GM18517 (cell line): ENCODE results near the gene IGFL1.
"Not testable (repeated sequence)": the region's sequence is repeated elsewhere in the genome, so short reads cannot be mapped to it uniquely, and the experiment has no call there.

ENCODE experiments used
- ATAC-seq: cut with Tn5 transposase; IDR thresholded peaks from one replicate; pipeline ENCODE4 v1.9.1; 2021; ENCODE audit warnings: mild to moderate bottlenecking, moderate library complexity; ENCODE audit not compliant: unreplicated experiment

IGFL1 gene

DNA sequence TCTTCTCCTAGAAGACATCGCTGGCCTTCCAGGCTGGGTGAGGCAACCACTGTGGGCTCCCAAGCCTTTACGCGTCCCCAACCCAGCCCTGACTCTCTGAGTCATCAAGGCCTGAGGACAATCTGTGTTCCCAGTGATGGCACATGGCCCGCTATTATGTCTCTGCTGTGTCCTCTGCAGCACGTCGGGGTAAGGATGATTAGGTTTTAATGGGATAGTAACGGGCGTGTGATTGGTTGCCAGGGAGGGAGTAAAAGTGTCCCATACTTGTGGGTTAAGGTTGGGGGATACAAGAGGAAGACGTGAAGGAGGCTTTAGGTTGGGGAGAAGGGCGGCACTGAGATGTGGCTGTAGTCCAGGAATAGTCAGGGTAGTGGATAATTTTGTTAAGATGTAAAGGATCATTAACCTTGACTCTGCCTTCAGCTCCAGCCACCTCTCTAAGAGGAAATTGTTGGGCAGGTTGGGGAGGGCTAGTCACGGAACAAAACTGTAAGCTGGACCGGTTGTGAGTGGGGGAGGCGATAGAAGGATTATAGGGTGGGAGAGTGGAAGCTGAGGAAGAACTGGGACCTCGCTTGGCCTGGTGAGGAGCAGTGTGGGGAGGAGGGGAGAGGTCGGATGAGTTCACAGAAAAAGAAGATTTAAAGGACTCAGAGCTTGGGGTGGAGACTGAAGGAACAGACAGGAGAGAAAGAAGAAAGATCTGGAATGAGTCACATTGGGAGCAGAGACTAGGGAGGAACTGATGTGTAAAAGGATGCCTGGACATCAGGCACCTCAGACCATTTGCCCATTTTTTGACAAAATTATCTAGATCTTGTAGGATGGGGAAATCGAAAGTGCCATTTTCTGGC lies 27.9 kb upstream of the IGFL1 start:
- ATAC-seq = no peak

DNA sequence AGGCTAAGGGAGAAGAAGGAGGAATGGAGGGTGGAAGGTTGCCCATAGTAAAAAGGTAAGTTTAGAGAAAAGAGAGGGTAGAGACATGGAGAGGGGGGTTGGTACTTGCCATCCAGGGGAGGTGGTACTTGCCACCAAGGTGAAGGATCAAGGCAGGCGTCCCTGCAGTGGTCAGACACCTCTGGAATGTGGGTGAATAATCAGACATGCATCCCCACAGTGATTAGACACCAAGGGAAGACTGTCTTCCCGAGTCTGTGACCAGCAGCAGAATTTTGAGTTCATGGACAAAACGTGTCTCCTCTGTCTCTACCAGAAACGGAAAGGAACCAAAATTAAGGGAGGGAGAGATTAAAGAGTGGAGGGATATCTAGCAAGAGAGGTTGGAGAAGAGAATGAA lies 27.1 kb upstream of the IGFL1 start:
- ATAC-seq = no peak

DNA sequence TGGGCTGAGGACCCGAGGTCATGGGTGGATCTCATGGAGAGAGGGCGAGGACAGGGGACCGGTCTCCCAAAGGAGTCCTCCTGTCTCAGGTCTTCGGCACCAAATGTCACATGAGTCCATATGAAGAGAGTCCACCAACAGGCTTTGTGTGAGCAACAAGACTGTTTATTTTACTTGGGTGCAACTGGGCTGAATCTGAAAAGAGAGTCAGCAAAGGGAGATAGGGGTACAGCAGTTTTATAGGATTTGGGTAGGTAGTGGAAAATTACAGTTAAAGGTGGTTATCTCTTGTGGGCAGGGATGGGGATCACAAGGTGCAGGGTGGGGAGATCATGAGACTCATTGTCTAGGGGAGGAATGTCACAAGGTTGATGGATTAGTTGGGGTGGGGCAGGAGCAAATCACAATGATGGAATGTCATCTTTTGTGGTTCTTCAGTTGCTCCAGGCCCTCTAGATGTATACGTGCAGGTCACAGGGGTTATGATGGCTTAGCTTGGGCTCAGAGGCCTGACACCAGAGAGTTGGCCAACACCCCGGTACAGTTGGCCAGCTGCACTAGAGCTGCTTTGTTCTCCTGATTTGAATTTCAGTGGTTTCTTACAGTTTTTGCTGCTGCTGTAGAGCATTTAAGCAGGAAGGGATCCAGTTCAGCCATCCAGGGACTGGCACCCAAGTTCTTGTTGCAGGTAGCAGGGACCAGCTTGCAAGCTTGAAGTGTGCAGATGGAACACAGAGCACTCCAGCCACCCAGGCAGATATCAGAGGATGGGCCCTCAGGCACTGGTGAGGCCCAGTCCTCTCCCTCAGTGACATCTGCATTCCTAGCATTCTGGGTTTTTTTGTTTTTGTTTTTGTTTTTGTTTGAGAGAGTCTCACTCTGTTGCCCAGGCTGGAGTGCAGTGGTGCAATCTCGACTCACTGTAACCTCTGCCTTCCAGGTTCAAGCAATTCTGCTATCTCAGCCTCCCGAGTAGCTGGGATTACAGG lies 26.4 kb upstream of the IGFL1 start:
- ATAC-seq = no peak

DNA sequence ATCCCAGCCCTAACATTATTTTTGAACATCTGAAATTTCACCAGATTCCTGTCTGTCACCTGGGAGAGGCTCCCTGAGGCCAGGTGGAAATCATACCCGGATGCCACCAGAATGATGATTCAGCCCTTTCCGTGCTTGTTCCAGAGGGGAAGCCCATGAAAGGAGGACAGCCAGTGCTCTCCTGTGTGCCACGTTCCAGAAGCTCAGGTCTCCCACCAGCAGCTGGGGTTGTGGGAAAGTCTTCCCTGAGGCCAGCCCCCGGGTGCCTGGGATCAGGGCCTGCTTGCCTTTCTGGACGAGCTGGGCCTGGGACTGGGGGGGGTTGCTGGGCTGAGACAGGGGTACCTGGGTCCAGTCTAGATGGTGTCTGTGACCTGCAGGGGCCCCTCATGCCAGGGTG lies 25.5 kb upstream of the IGFL1 start:
- ATAC-seq = no peak

DNA sequence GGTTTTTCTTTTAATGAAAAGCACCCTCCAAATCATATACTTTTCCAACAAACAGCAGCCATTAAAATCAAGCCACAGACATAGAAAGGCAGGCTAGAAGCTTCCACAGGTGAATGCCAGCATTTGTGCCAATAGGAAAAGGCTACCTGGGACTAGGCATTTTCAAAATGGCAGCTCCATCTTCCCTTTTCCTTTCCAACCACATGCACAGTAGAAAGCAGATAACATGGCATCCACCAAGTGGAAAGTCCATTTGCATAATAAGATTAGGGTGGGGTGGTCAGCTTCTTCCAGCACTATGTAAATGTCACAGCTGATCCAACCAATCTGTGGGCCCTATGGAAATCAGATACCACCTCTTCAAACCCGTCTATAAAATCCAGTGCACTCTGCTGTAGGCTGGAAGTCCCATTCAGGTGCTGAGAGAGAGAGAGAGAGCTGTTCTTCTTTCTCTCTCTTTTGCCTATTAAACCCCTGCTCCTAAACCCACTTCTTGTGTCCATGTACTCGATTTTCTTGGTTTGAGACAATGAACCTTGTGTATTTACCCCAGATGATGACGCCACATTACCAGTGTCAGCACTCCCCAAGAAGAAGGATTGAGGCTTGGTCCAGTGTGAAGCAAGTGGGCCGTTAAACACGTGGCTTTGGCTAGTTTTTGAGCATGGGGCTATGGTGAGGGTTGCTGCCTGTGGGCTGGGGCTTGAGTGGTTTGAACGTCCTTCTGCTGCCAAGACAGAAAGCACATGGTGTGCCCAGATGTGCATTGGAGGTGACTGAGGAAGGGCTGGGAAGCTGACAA lies 24.2 kb upstream of the IGFL1 start:
- ATAC-seq = no peak

DNA sequence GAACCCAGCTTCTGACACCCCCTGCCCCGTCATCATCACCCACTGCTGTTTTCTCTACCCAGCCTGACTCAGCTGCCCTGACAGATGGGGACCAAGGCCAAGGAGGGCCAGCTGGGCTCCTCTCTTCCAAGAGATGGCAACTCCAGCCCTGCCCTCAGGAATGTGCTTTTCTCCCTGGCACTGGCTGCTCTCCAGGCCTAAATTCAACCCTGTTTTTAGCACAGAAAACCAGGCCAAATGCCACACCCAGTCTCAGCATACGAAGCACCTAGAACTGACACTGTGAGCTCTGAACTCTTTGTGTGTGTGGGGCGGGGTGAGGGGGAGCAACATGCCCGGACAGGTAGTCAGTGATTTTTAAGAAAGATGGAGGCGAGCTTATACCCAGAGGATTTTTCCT lies 23.4 kb upstream of the IGFL1 start:
- ATAC-seq = no peak

DNA sequence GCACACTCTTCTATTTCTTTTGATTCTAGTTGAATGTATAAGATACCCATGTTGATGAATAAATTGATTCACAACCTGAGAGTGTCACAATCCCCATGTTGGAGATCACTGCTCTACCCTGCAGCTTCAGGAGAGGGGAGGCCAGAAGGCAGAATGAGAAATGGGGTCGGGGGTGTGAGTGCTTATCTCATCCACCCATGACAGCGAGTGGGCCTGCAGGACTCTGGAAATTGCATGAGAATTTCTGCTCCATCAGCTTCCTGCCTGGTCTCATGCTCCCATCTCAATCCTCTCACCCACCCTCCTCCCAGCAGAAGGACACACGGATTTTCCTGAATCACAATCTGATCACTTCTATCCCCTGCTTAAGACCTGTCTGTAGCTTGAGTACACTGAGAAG lies 22.9 kb upstream of the IGFL1 start:
- ATAC-seq = no peak

DNA sequence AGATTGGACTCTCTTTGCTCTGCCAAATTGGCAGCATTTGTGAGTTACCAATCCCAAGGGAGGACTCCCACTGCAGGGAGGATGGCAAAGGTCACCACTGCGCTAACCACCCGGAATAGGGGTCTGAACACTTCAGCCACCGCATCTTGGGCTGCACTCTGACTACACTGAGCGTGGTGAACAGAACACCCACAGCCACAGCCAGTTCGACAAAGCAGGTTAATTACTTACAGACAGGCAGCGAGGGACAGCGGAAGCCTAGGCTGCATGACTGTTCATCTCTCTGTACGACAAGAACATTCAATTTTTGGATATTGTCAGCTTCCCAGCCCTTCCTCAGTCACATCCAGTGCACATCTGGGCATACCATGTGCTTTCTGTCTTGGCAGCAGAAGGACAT lies 21.7 kb upstream of the IGFL1 start:
- ATAC-seq = not testable (repeated sequence)

DNA sequence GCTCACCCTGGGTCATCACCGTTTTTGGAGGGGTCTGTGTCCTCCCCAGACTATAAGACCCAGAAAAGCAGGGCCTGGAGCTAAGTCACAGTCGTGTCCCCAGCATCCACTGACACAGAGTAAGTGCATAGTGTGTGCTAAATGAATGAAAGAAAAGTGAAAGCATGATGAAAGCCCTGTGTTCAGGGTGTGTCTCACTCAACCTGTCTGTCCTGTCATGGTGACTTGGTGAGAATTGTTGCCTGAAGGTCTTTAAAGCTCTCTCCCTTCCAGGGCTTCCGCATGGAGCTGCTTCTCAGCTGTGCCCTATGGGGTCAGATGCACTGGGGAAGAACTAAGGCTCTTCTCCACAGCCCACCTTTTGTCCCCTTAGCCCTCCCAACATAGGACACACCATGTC lies 20.5 kb upstream of the IGFL1 start:
- ATAC-seq = no peak

DNA sequence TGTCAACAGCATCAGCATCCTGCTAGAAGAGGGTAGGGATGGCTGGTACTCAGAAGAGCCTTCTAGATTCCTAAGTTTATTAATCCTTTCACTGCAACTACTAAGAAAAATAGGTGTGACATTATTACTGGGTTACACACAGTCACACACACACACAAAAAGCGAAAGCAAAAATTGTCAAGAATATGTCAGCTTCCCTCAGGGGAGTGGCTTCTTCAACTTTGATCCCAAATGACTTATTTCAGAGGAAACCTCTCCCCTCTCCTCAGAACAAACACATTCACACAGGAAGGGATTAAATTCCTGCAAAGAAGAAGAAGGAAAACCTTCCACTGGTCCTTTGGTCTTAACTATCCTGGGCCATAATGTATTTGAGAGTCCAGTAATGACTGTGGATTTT lies 20.1 kb upstream of the IGFL1 start:
- no peak for ATAC-seq

DNA sequence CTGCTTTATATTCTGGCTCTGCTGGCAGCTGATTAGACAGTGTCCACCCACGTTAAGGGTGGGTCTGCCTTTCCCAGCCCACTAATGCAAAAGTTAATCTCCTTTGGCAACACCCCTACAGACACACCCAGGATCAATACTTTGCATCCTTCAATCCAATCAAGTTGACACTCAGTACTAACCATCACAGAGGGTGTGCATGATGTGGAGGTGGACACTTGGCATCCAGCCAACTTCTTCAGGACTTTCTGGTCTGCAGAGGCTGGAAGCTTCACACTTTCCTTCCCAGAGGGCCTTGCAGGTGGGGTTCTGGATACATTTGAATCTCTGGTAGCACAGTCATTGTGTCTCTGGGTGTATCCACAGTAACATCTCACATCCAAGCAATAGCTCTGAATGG lies 18.9 kb upstream of the IGFL1 start:
- no peak for ATAC-seq

DNA sequence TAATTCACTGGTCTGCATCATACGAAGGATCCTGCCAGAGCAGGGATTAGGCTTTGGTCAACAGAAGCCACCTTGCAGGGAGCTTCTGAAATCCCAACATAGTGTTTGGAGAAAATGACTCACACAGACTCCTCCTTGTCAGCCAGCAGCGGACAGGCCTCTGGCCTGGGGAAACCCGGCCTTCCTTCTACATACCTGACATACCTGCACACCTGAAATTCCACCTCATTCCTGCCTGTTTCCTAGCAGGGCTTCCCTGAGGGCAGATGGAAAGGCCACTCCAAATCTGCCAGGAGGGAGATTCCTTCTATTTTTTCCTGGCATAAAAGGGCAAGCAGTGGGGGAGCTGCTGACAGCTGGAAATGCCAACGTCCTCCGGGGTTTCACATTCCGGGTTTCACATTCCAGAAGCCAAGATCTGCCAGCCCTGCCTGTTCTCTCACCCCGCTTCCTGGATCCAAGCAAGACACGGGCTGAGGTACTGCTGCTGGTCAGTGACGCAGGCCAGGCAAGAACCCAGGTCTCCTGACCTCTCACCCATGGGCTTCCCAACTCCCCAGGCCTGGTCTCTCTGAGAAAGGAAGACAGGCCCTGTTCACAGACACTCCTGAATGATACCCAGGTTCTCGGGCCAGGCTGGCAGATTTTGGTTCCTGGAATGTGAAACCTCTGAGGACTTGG lies 18.2 kb upstream of the IGFL1 start:
- no peak for ATAC-seq

DNA sequence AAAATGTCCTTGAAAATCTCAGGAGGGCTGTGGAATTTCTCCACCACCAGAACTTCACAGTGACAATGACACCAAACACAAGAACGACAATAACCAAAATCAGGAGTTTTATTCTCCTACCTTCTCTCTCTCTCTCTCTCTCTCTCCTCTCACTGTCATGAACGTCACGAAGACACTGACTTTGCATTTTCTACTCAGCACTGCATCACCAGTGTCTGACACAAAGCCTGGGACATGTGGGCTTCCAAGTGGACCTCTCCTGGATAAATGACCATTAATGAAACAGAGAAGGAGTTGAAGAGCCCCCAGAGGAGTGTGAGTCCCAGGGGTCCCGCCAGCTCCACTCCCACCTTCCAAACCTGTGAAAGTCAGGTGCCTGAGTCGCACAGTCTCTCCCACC lies 16.9 kb upstream of the IGFL1 start:
- ATAC-seq = not testable (repeated sequence)

DNA sequence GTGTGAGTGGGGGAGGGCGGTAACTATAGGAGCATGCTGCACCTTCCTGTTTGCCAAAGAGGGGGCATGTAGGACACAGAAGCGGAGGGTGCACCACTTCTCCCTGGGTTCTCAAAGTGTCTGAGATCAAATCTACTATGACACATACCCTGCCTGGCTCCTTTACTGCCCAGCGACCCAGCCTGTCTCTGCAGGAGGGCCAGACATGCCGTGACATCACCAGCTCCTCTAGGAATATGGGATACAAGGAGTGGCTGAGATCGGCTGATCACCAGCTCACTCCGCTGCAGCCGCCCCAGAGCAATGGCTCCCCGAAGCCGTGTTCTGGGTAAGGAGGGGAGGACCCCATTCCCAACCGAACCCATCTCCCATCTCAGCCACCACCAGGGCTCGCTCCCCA lies 16.4 kb upstream of the IGFL1 start:
- no peak for ATAC-seq

DNA sequence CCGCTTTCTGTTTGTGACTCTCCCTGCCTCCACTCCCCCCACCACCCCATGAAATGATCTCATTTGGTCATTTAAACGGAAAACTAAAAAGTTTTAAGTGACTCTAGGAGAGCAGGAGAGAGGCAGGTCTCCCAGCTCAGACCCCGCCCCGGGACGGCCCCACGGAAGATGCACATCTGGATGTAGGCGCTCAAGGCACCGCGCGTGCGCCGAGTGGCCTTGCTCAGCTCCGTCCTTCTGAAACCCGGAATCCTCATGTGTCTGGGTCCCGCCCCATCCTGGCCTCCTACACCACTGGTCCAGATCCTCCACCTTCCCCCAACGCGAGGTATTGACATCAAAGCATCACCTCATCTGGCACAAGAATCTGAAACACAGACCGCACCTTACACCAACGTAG lies 15.7 kb upstream of the IGFL1 start:
- ATAC-seq = no peak

DNA sequence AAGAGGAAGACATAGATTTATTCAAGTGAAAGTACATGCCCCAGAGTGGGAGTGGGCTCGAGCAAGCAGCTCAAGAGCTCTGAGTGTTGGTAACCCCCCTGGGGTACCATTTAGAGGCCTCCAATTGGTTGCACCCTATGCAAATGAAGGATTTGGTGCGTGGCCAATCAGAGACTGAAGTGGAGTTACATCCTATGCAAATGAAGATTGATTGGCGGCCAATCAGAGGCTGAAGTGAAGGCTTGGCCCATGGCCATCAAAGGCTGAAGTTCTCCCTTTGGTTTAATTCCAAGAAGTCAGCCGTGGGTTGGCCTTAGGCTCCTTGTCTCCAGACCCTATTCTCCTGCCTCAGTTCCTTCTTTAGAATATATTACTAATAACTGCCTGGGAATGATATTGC lies 12.9 kb upstream of the IGFL1 start:
- no peak for ATAC-seq

DNA sequence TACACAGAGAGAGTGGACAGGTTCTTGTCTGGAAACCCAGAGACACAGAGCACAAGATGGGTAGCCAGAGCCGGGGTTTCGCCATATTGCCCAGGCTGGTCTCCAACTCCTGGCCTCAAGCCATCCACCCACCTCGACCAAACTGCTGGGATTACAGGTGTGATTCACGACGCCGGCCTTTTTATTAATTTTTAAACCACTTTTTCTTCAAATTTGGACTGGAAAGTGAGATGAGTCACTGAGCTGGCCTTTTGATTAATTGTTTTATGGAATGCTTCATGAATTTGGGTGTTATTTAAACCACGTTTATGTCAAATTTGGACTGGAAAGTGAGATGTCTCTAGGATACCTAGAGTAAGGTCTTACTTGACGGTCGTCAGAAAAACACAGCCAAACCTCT lies 12.1 kb upstream of the IGFL1 start:
- ATAC-seq = no peak

DNA sequence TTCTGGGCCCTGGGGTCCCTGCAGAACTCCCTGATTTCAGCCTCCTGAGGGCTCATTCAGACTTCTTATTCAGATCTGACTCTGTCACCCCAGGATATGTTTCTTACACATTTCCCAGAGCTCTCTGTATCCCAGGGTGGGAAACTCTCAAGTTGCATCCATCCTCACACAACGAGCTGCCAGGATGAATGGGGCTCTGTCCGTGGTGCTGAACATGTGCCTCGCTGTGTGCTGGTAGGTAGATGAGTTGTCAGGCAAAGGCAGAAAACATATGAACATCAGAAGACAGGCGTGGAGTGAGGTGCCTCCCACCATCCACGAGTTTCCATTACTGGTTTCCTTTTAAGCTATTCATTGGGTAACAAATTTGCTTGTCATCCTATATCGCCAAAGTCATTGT lies 11.4 kb upstream of the IGFL1 start:
- ATAC-seq = no peak

DNA sequence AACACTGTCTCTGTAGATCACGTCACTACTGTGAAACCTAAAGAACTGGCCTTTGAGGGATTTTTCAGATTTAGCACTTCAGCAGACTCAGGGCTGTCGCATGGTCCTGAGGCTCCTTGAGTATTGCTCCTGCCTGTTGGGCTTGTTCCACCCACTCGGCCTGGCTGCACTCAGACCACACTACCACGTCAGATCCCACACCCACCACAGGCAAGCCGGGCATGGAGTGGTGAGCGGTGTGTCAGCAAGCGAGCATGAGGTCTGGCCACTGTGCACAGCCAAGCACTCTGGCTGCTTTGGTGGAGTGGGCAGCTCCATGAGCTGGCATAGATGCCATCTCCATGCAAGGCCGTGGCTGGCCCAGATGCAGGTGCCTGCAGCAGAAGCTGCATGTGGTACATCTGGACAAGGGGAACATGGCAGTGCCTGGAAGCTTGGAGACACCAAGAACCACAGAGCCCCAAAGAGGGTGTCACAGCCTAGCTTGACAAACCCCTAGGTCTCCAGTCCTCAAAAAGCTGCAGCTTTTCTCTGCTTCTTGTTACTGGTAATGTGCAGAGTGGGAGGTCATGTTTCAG lies 9.4 kb upstream of the IGFL1 start:
- no peak for ATAC-seq

DNA sequence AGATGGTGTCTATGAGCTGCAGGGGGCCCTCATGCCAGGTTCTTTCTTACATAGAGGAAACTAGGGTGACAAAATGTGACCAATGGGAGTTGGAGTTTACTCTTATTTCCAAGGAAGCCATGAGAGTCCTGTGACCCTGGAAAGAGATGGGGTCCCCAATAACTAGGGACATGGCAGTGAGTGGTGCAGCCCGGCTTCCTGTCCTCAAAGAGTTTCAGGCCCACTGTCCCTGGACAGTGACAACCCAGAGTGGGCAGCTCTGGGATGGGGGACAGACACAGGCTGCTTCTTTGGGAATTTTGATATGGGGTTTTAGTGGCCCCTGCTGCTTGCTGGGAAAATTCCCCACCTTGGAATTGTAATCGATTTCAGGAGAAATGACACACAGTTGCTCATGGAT lies 8.4 kb upstream of the IGFL1 start:
- no peak for ATAC-seq
